GM21576 (cell line): ENCODE results near the gene VPS39.

Experiments used
- ATAC-seq: cut with Tn5 transposase; IDR thresholded peaks from one replicate; pipeline ENCODE4 v1.9.1; 2021; ENCODE audit warnings: mild to moderate bottlenecking, moderate library complexity; ENCODE audit not compliant: unreplicated experiment

Gene VPS39

GRCh38 chr15:42159381-42160015 is 48.6 kb downstream of the VPS39 start:
- no peak for ATAC-seq

- no peak for ATAC-seq
These were observed 49.2 kb downstream of the VPS39 start for GRCh38 chr15:42158941-42159340.

- no peak for ATAC-seq
These were observed 49.9 kb downstream of the VPS39 start for GRCh38 chr15:42157981-42158765.

GRCh38 chr15:42157381-42157780 is 50.7 kb downstream of the VPS39 start:
- no peak for ATAC-seq

- ATAC-seq, result no peak
These were observed 51.7 kb downstream of the VPS39 start, which contains the start of gene PLA2G4F for GRCh38 chr15:42156243-42156922. TSS of gene PLA2G4F (minus strand) at chr15:42156636. CDS start at chr15:42156549, 87 bp downstream.

GRCh38 chr15:42155546-42156242 is 52.4 kb downstream of the VPS39 start:
- no peak for ATAC-seq

- ATAC-seq, result no peak
These were observed 53.1 kb downstream of the VPS39 start for GRCh38 chr15:42154956-42155355.

GRCh38 chr15:42154212-42154941 is 53.7 kb downstream of the VPS39 start:
- no peak for ATAC-seq

- no peak for ATAC-seq
These were observed 54.3 kb downstream of the VPS39 start for GRCh38 chr15:42153874-42154211.

- ATAC-seq, result no peak
These were observed 55.0 kb downstream of the VPS39 start for GRCh38 chr15:42152921-42153698.

- no peak for ATAC-seq
These were observed 55.7 kb downstream of the VPS39 start for GRCh38 chr15:42152196-42152920.

GRCh38 chr15:42151736-42152135 is 56.4 kb downstream of the VPS39 start:
- no peak for ATAC-seq

GRCh38 chr15:42151141-42151561 is 57.0 kb downstream of the VPS39 start:
- ATAC-seq, result no peak

GRCh38 chr15:42150219-42150970 is 57.7 kb downstream of the VPS39 start:
- no peak for ATAC-seq

- ATAC-seq, result no peak
These were observed 58.4 kb downstream of the VPS39 start for GRCh38 chr15:42149493-42150218.

- no peak for ATAC-seq
These were observed 59.2 kb downstream of the VPS39 start for GRCh38 chr15:42148808-42149492.

- no peak for ATAC-seq
These were observed 60.7 kb downstream of the VPS39 start for GRCh38 chr15:42147431-42147735.
